ENCODE data around the gene PRR33. TPM values are rescaled to one million over a fixed set of nuclear protein-coding genes. Genes with fewer than 3 reads are reported as not detected.

PRR33 gene
- total and polyA plus RNA-seq, 2 donors (not counting 1 experiment from before 2014, with no cell fraction given) = not detected

GRCh38 chr11:1883346-1884302, 8.1 kb downstream of the PRR33 start:
- H3K79me2 ChIP-seq (ENCODE audit: control insufficient read depth, insufficient read depth, low read length) = no peaks in the 10 kb centered on the region
- H3K9me3 ChIP-seq (ENCODE audit: control insufficient read depth, insufficient read depth, low read depth, low read length) = no peaks in the 10 kb centered on the region
- no peak overlapping the region for H3K9ac ChIP-seq (ENCODE audit: insufficient read depth, low read length)
- H3K36me3 ChIP-seq (ENCODE audit: control insufficient read depth, insufficient read depth, low read length) = no peaks in the 10 kb centered on the region
- H3K27ac ChIP-seq (ENCODE audit: insufficient read depth, low read length) = no peak overlapping the region
- no peaks in the 10 kb centered on the region for H3K4me1 ChIP-seq (ENCODE audit: control insufficient read depth, extremely low read depth, insufficient read depth, low read length)
- H3K4me2 ChIP-seq (ENCODE audit: extremely low read depth, insufficient read depth, low read length) = no peak overlapping the region
- DNase-seq (ENCODE audit: low read depth in 2 of 2) = no peak
- TF ChIP-seq CTCF (conservative IDR thresholded peaks at IDR 0.05 in 1 of 2, IDR thresholded peaks at IDR 0.05 in 1 of 2; ENCODE audit: low read depth in 1 of 2, low read length in 2 of 2) (no peak), EZH2 (IDR thresholded peaks at IDR 0.05; ENCODE audit: low read length, missing control alignments) (no peak)
- H4K20me1 ChIP-seq (ENCODE audit: control insufficient read depth, extremely low read depth, insufficient read depth, low read length) = no peaks in the 10 kb centered on the region
- peaks cover 5% of the 10 kb centered on the region for H3K27me3 ChIP-seq (ENCODE audit: control insufficient read depth, insufficient read depth, low read length)
- H3K4me3 ChIP-seq (replicated peaks in 1 of 4; ENCODE audit: control extremely low read depth in 1 of 4, insufficient read depth in 1 of 4, low read depth in 3 of 4, low read length in 4 of 4) = no peak overlapping the region
- no peak overlapping the region for H2AFZ ChIP-seq (ENCODE audit: low read length)

GRCh38 chr11:1882265-1883238, 9.1 kb downstream of the PRR33 start:
- H4K20me1 ChIP-seq (ENCODE audit: control insufficient read depth, extremely low read depth, insufficient read depth, low read length) = no peaks in the 10 kb centered on the region
- peak; percentile 41 to 69 for DNase-seq (ENCODE audit: low read depth in 2 of 2)

More at GRCh38 chr11:1882265-1883238, 9.1 kb downstream of the PRR33 start:
- H3K4me1 ChIP-seq (ENCODE audit: control insufficient read depth, extremely low read depth, insufficient read depth, low read length) = no peaks in the 10 kb centered on the region
- no peak overlapping the region for H2AFZ ChIP-seq (ENCODE audit: low read length)
- peak; percentile 69 to 79 for TF ChIP-seq CTCF (conservative IDR thresholded peaks at IDR 0.05 in 1 of 2, IDR thresholded peaks at IDR 0.05 in 1 of 2; ENCODE audit: low read depth in 1 of 2, low read length in 2 of 2)
- TF ChIP-seq EZH2 (IDR thresholded peaks at IDR 0.05; ENCODE audit: low read length, missing control alignments) = no peak
- no peaks in the 10 kb centered on the region for H3K36me3 ChIP-seq (ENCODE audit: control insufficient read depth, insufficient read depth, low read length)
- no peaks in the 10 kb centered on the region for H3K79me2 ChIP-seq (ENCODE audit: control insufficient read depth, insufficient read depth, low read length)
- no peak overlapping the region for H3K4me3 ChIP-seq (replicated peaks in 1 of 4; ENCODE audit: control extremely low read depth in 1 of 4, insufficient read depth in 1 of 4, low read depth in 3 of 4, low read length in 4 of 4)
- peaks cover 5% of the 10 kb centered on the region for H3K27me3 ChIP-seq (ENCODE audit: control insufficient read depth, insufficient read depth, low read length)
- no peak overlapping the region for H3K27ac ChIP-seq (ENCODE audit: insufficient read depth, low read length)
- H3K9ac ChIP-seq (ENCODE audit: insufficient read depth, low read length) = no peak overlapping the region
- no peaks in the 10 kb centered on the region for H3K9me3 ChIP-seq (ENCODE audit: control insufficient read depth, insufficient read depth, low read depth, low read length)
- H3K4me2 ChIP-seq (ENCODE audit: extremely low read depth, insufficient read depth, low read length) = no peak overlapping the region

Measured in fibroblast of lung (primary cell).